Measurements from ENCODE around the gene HEPH. TPM values are rescaled to one million over a fixed set of nuclear protein-coding genes. Genes with fewer than 3 reads are reported as not detected.

The HEPH gene
- total and polyA plus RNA-seq, 4 donors, result 0.68 to 2.5 (median 1.6) TPM

DNA sequence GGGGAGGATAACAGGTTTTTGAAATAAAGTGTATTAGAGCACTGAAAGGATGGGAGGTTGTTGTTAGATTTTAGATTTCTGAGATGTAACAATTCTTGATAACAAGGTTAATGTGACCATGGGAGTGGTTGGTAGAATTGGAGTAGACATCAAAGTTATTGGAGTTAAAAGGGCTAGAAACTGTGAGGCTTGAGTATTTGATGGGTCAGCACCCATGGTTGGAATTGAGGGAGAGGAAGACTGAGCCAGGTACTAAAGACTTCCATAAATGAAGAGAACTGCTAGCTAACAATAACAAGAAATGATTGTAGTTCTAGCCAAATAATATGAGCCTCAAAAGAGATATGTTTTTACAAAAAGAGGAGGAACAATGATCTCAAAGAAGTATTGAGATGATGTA is 98.8 kb downstream of the HEPH start:
- TF ChIP-seq RAD21 (IDR thresholded peaks at IDR 0.05), result no peak
- TF ChIP-seq, protein P1, sequence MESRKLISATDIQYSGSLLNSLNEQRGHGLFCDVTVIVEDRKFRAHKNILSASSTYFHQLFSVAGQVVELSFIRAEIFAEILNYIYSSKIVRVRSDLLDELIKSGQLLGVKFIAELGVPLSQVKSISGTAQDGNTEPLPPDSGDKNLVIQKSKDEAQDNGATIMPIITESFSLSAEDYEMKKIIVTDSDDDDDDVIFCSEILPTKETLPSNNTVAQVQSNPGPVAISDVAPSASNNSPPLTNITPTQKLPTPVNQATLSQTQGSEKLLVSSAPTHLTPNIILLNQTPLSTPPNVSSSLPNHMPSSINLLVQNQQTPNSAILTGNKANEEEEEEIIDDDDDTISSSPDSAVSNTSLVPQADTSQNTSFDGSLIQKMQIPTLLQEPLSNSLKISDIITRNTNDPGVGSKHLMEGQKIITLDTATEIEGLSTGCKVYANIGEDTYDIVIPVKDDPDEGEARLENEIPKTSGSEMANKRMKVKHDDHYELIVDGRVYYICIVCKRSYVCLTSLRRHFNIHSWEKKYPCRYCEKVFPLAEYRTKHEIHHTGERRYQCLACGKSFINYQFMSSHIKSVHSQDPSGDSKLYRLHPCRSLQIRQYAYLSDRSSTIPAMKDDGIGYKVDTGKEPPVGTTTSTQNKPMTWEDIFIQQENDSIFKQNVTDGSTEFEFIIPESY (IDR thresholded peaks at IDR 0.05), result no peak
- no peak for TF ChIP-seq TAF1 (conservative IDR thresholded peaks at IDR 0.05)
- TF ChIP-seq FOXA1 (IDR thresholded peaks at IDR 0.05), result no peak
- no peak for TF ChIP-seq RXRA (IDR thresholded peaks at IDR 0.05)
- TF ChIP-seq JUND (IDR thresholded peaks at IDR 0.05), result no peak
- TF ChIP-seq FOXA2 (IDR thresholded peaks at IDR 0.05), result no peak
- TF ChIP-seq GABPA (IDR thresholded peaks at IDR 0.05 in 1 of 2, conservative IDR thresholded peaks at IDR 0.05 in 1 of 2), result no peak
- no peak for TF ChIP-seq YY1 (IDR thresholded peaks at IDR 0.05)
- TF ChIP-seq HNF4G (IDR thresholded peaks at IDR 0.05), result no peak
- TF ChIP-seq NR2F2 (IDR thresholded peaks at IDR 0.05), result no peak
- H3K27me3 ChIP-seq (ENCODE audit: control insufficient read depth in 4 of 4, insufficient read depth in 4 of 4, low read length in 3 of 4), result no peaks in the 10 kb centered on the region
- no peak overlapping the region for H3K4me3 ChIP-seq (ENCODE audit: low read depth in 1 of 3, low read length in 3 of 3)
- no peak for DNase-seq (ENCODE audit: low spot score)
- H3K9me3 ChIP-seq (ENCODE audit: control insufficient read depth in 4 of 4, low read length in 3 of 4), result no peaks in the 10 kb centered on the region
- H3K27ac ChIP-seq (ENCODE audit: low read depth in 1 of 2, low read length in 2 of 2), result no peak overlapping the region
- no peaks in the 10 kb centered on the region for H3K36me3 ChIP-seq (ENCODE audit: control insufficient read depth in 4 of 4, insufficient read depth in 3 of 4, low read depth in 1 of 4, low read length in 3 of 4)
- H3K9ac ChIP-seq (ENCODE audit: low read depth in 1 of 2, low read length in 2 of 2), result no peak overlapping the region
- no peaks in the 10 kb centered on the region for H3K4me1 ChIP-seq (ENCODE audit: control insufficient read depth in 4 of 4, insufficient read depth in 4 of 4, low read length in 3 of 4)

Other genes with a start within 250 kb of the HEPH start
- 10 to 100 TPM; 35.5 to 38.9 TPM for gene VSIG4, start 124.2 kb upstream of the HEPH start, total RNA-seq
- 10 to 100 TPM; 16.7 to 37.1 TPM for gene VSIG4, start 124.2 kb upstream of the HEPH start, polyA plus RNA-seq